T-helper 1 cell treated with Interleukin-12 subunit alpha and Interleukin-12 subunit beta and Interleukin-4 antibody, amounts not matched to agents 30 μg/mL and 1 μg/mL, for 36 hours (primary cell): ENCODE results near the gene ZNF548.

Experiments used
- H3K27ac Mint-ChIP-seq: one replicate; pipeline ENCODE4 v1.8.0; 2021; ENCODE audit warnings: mild to moderate bottlenecking, mixed read lengths
- H3K27me3 Mint-ChIP-seq: one replicate; pipeline ENCODE4 v1.8.0; 2021; ENCODE audit warnings: low read depth, mixed read lengths
- H3K36me3 Mint-ChIP-seq: one replicate; pipeline ENCODE4 v1.8.0; 2021; ENCODE audit warnings: low read depth, mixed read lengths
- H3K4me1 Mint-ChIP-seq: one replicate; pipeline ENCODE4 v1.8.0; 2021; ENCODE audit warnings: low read depth, mixed read lengths
- H3K4me3 Mint-ChIP-seq: one replicate; pipeline ENCODE4 v1.8.0; 2021; ENCODE audit warnings: mild to moderate bottlenecking, moderate library complexity, mixed read lengths
- H3K9me3 Mint-ChIP-seq: one replicate; pipeline ENCODE4 v1.8.0; 2021; ENCODE audit warnings: mixed read lengths

The ZNF548 gene

DNA sequence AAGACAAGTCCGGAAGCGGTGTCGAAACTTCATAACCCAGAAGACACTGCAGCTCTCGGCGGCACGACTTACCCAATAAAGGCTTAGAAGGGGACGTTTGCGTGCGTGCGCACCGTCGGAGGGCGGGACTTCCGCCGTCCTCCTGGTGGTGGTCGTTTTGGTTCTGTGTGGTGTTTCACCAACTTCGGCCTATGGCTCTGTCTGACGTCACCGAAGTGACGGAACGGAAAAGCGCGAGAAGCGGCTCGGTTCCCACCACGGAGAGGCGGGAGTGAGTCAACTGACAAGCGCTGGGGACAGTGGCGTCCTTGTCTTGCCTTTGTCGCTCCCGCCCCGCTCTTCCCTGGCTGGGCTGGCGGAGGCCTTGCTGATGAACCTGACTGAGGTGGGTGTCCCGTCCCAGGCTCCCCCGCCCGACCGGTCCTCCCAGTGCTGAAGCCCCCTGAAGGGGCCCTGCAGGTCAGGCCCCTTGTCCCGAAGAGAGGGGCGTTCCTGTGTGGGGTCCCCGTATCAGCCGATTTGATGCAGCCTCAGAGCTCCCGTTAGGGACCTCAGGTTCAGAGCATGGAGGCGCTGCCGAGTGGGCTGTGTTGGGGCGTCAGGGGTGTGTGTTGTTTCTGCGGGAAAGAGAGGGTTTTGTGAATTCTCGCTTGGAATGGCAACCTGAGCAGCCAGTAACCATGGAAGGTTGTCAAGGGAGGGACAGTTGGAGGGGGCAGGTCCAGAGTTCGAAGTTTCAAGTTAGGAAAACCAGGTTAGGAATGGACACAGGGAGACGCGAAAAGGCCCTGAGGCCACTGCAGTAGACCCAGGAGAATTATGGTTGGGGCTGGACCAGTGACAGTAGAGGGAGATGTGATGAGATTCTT is at the start of gene ZNF548:
Gene ZNF548 (plus strand): TSS at position 125 of the 869 bp plus-strand sequence. CDS start 246 bp downstream, at position 371.
- H3K36me3 Mint-ChIP-seq, result peaks cover 38% of the 10 kb centered on the region
- no peaks in the 10 kb centered on the region for H3K27me3 Mint-ChIP-seq
- peak within 1 kb of the TSS; percentile 98 for H3K4me3 Mint-ChIP-seq
- H3K27ac Mint-ChIP-seq, result peak within 1 kb of the TSS; percentile 96
- peaks cover 24% of the 10 kb centered on the region for H3K4me1 Mint-ChIP-seq
- H3K9me3 Mint-ChIP-seq, result peaks cover 54% of the 10 kb centered on the region

DNA sequence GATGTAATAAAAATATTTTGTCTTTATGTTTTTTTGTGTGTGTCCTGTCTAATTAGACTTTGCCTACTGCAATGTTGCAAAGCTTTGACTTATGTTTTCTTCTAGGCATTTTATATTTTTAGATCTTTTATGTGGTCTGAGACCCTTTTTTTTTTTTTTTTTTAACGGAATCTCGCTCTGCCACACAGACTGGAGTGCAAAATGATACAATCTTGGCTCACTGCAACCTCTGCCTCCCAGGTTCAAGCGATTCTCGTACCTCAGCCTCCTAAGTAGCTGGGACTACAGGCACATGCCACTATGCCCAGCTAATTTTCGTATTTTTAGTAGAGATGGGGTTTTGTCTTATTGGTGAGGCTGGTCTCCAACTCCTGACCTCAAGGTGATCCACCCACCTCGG is 47.1 kb upstream of the ZNF548 start:
- Mint-ChIP-seq H3K4me3 (no peak overlapping the region), H3K9me3 (peaks cover 20% of the 10 kb centered on the region), H3K36me3 (no peaks in the 10 kb centered on the region), H3K4me1 (no peaks in the 10 kb centered on the region), H3K27ac (no peak overlapping the region), H3K27me3 (no peaks in the 10 kb centered on the region)

DNA sequence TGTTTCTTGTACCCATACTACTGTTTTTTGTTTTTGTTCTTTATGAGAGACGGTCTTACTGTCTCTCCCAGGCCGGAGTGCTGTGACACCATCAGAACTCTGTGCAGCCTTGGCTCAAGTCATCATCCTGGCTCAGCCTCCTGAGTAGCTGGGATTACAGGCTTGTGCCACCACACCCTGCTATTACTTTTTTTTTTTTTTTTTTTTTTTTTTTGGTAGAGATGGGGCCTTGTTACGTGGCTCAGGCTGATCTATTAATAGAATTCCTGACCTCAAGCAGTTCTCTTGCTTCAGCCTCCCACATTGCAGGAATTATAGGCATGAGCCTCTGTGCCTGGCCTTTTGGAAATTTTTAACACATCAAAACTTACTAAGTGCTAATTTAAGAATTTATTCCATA is 41.5 kb upstream of the ZNF548 start:
- peaks cover 30% of the 10 kb centered on the region for H3K9me3 Mint-ChIP-seq
- H3K36me3 Mint-ChIP-seq, result peaks cover 24% of the 10 kb centered on the region

DNA sequence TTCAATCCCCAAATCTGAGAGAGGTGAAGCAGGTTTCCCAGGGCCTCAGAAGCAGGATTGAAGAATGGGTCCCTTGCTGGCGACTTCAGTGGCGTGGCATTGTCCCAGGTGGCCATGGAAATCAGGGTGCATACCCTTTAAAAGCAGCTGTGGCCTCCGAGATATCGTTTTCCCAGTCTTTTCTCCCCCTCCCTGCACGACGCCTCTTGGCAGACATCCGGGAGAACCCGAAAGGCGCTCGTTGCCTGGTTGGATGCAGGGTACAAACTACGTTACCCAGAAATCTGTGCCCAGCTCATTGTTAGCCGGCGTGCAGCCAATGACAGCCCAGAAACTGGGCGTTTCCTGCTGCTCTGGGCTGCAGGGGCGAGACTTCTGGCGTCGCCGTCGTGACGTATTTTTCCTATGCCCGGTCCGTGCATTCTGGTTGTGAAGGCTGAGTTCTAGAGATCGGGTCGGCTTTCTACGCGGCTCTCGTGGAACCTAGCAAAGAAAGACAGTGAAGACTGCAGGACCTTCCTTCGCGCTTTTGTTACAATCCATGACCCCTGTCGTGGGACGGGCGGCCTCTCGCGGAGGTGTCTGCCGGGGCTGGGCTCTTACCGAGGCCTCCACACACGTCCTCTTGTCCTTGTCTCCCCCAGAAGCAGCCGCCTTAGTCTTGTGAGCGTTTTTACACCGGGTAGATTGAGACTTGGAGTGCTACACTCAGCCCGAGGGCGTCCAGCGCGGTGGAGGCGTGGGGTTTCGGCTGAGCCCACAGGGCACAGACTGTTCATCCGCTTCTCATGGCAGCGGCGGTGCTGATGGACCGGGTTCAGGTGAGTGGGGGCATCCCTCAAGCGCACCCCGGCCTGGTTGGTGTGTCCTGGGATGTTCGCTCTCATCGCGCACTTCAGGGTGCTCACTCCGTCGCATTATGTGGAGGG is 38.5 kb upstream of the ZNF548 start, which contains the start of gene ZNF304:
Gene ZNF304 (plus strand): TSS at position 395 of the 929 bp plus-strand sequence. CDS start 394 bp downstream, at position 789.
- peaks cover 55% of the 10 kb centered on the region for H3K9me3 Mint-ChIP-seq
- peak within 1 kb of the TSS; percentile 94 for H3K4me3 Mint-ChIP-seq

More for the DNA sequence above, 41.5 kb upstream of the ZNF548 start:
- Mint-ChIP-seq H3K4me1 (peaks cover 24% of the 10 kb centered on the region), H3K27me3 (no peaks in the 10 kb centered on the region), H3K4me3 (no peak overlapping the region), H3K27ac (no peak overlapping the region)

GRCh38 chr19:57351867-57352266 is 37.8 kb upstream of the ZNF548 start:
- Mint-ChIP-seq H3K27ac (peak overlapping the region; percentile 91), H3K9me3 (peaks cover 58% of the 10 kb centered on the region), H3K4me1 (peaks cover 26% of the 10 kb centered on the region), H3K36me3 (peaks cover 61% of the 10 kb centered on the region), H3K27me3 (no peaks in the 10 kb centered on the region), H3K4me3 (peak overlapping the region; percentile 94)

More for the DNA sequence above, 38.5 kb upstream of the ZNF548 start, which contains the start of gene ZNF304:
- peaks cover 54% of the 10 kb centered on the region for H3K36me3 Mint-ChIP-seq
- no peaks in the 10 kb centered on the region for H3K27me3 Mint-ChIP-seq
- peak within 1 kb of the TSS; percentile 91 for H3K27ac Mint-ChIP-seq
- peaks cover 26% of the 10 kb centered on the region for H3K4me1 Mint-ChIP-seq

GRCh38 chr19:57355916-57356315 is 33.7 kb upstream of the ZNF548 start:
- peaks cover 82% of the 10 kb centered on the region for H3K36me3 Mint-ChIP-seq
- H3K27me3 Mint-ChIP-seq, result no peaks in the 10 kb centered on the region
- H3K4me3 Mint-ChIP-seq, result no peak overlapping the region
- peaks cover 80% of the 10 kb centered on the region for H3K9me3 Mint-ChIP-seq
- peaks cover 21% of the 10 kb centered on the region for H3K4me1 Mint-ChIP-seq
- H3K27ac Mint-ChIP-seq, result no peak overlapping the region

DNA sequence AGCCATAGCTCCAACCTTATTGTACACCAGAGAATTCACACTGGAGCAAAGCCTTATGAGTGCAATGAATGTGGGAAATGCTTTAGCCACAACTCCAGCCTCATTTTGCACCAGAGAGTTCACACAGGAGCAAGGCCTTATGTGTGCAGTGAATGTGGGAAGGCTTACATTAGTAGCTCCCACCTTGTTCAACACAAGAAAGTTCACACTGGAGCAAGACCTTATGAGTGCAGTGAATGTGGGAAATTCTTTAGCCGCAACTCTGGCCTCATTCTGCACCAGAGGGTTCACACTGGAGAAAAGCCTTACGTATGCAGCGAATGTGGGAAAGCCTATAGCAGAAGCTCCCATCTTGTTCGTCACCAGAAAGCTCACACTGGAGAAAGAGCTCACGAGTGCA is 32.2 kb upstream of the ZNF548 start:
- Mint-ChIP-seq H3K9me3 (peaks cover 82% of the 10 kb centered on the region), H3K36me3 (peaks cover 71% of the 10 kb centered on the region), H3K27me3 (no peaks in the 10 kb centered on the region), H3K4me1 (peaks cover 9% of the 10 kb centered on the region), H3K27ac (no peak overlapping the region), H3K4me3 (no peak overlapping the region)

DNA sequence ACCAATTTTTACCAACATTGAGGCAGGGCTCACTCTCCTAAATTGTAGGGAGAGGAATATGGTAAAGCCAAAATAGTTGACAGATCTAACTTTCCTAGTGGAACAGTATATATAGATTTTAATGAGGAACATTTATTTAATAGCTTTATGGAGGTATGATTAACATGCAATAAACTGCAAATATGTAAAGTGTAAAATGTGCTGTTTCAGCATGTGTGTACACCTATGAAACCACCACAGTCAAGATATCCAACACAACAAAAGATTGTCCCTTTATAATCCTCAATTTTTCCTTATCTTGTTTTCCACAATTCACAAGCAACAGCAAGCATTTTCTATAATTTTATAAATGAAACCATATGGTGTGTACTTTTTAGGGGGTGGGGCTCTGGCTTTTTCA is 30.4 kb upstream of the ZNF548 start:
- peaks cover 15% of the 10 kb centered on the region for H3K4me1 Mint-ChIP-seq
- no peak overlapping the region for H3K27ac Mint-ChIP-seq
- H3K36me3 Mint-ChIP-seq, result peaks cover 62% of the 10 kb centered on the region
- H3K9me3 Mint-ChIP-seq, result peaks cover 85% of the 10 kb centered on the region
- H3K4me3 Mint-ChIP-seq, result no peak overlapping the region
- no peaks in the 10 kb centered on the region for H3K27me3 Mint-ChIP-seq

DNA sequence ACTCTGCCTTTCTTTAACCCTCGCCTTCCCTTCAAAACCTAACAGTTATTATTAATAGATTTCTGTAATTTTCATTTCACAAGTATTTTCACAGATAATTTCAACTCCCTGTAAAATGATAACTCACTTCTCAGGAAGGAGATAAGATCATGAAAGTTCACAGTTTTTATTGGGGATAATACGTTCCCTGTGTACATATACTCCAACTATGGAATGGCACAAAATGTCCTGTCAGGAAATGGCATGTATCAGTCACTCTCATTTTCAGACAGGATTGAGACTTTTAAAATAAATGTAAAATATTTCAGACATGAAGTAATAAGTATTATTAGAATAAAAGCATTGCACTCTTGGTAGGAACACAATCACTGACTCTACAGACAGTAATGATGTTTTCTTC is 27.2 kb upstream of the ZNF548 start:
- Mint-ChIP-seq H3K4me3 (no peak overlapping the region), H3K9me3 (peaks cover 61% of the 10 kb centered on the region)

GRCh38 chr19:57362997-57363687 is 26.5 kb upstream of the ZNF548 start, which contains the start of the genes TRAPPC2B and ZNF547:
Gene TRAPPC2B, plus strand, starts transcription at chr19:57363551. Its CDS starts 1,283 bp downstream, at chr19:57364834.
Gene ZNF547, plus strand, starts transcription at chr19:57363551. Its CDS starts 5,005 bp downstream, at chr19:57368556.
- Mint-ChIP-seq H3K4me3 (peak within 1 kb of the TSS; percentile 92), H3K36me3 (peaks cover 25% of the 10 kb centered on the region), H3K4me1 (peaks cover 15% of the 10 kb centered on the region), H3K27me3 (no peaks in the 10 kb centered on the region), H3K27ac (peak within 1 kb of the TSS; percentile 96), H3K9me3 (peaks cover 60% of the 10 kb centered on the region)

More for the DNA sequence above, 27.2 kb upstream of the ZNF548 start:
- Mint-ChIP-seq H3K4me1 (peaks cover 15% of the 10 kb centered on the region), H3K36me3 (peaks cover 30% of the 10 kb centered on the region), H3K27me3 (no peaks in the 10 kb centered on the region), H3K27ac (no peak overlapping the region)

DNA sequence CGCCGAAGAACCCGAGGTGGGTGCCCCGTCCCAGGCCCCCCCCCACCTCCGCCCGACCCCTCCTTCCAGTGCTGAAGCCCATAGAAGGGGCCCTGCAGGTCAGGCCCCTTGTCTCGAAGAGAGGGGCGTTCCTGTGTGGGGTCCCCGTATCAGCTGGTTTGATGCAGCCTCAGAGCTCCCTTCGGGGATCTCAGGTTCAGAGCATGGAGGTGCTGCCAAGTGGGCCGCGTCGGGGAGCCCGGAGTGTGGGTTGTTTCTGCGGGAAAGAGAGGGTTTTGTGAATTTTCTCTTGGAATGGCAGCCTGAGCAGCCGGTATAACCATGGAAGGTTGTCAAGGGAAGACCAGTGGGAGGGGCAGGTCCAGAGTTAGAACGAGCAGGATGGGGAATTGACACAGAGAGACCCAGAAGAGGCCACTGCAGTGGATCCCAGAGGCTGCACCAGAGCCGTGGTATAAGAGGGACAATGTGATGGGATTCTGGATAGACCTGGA is 25.9 kb upstream of the ZNF548 start:
- Mint-ChIP-seq H3K4me3 (peak overlapping the region; percentile 92), H3K4me1 (peaks cover 15% of the 10 kb centered on the region), H3K36me3 (peaks cover 21% of the 10 kb centered on the region)

DNA sequence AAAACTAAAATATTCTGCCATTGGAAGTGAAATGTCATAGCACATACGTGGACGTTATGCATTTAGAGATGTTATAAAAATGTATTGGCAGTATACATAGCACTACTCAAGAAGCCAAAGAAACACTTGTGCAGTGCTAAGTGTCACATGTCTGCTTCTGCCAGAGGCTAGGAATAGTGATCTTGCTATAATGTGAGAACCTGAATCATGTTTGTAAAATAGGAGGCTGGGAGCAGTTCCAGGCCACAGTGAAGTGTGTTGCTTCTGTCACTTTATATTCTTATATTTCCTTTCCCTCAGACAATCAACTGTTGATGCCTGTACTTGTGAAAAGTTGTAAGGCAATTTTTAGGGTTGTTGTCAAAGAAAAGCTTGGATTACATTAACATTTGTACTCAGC is 22.9 kb upstream of the ZNF548 start:
- Mint-ChIP-seq H3K9me3 (peaks cover 53% of the 10 kb centered on the region), H3K36me3 (peaks cover 28% of the 10 kb centered on the region), H3K27ac (no peak overlapping the region), H3K4me3 (no peak overlapping the region), H3K4me1 (peaks cover 17% of the 10 kb centered on the region), H3K27me3 (no peaks in the 10 kb centered on the region)

More for the DNA sequence above, 25.9 kb upstream of the ZNF548 start:
- Mint-ChIP-seq H3K27me3 (no peaks in the 10 kb centered on the region), H3K27ac (peak overlapping the region; percentile 96), H3K9me3 (peaks cover 59% of the 10 kb centered on the region)

- H3K4me1 Mint-ChIP-seq, result peaks cover 1% of the 10 kb centered on the region
- peaks cover 69% of the 10 kb centered on the region for H3K36me3 Mint-ChIP-seq
- no peak overlapping the region for H3K27ac Mint-ChIP-seq
- no peaks in the 10 kb centered on the region for H3K27me3 Mint-ChIP-seq
- H3K4me3 Mint-ChIP-seq, result no peak overlapping the region
- peaks cover 76% of the 10 kb centered on the region for H3K9me3 Mint-ChIP-seq
Measured at GRCh38 chr19:57374179-57374578, 15.5 kb upstream of the ZNF548 start.
